Measurements from ENCODE around the gene AMDHD2. TPM values are rescaled to one million over a fixed set of nuclear protein-coding genes. Genes with fewer than 3 reads are reported as not detected.
"Not testable (repeated sequence)": the region's sequence is repeated elsewhere in the genome, so short reads cannot be mapped to it uniquely, and the experiment has no call there.

AMDHD2 gene
- total RNA-seq, 4 donors from 2014 or later: 11.6 to 23.9 (median 17.5) TPM

- peaks cover 0 to 18% (median 0%) of the 10 kb centered on the region in 3 donors for H3K36me3 ChIP-seq
- intact Hi-C loops (cut with DNase I); H3K27me3 ChIP-seq; H3K9me3 ChIP-seq; DNase-seq; H3K4me1 ChIP-seq; H3K4me3 ChIP-seq; H3K27ac ChIP-seq: not testable (repeated sequence)
- no CpG with 5 or more reads among the region's 11 CpGs for WGBS, 2 donors
These were observed 60.0 kb downstream of the AMDHD2 start for GRCh38 chr16:2580143-2580542.

GRCh38 chr16:2580818-2581217 lies 60.6 kb downstream of the AMDHD2 start:
- H3K4me1 ChIP-seq; H3K4me3 ChIP-seq; H3K27me3 ChIP-seq; intact Hi-C loops (cut with DNase I); H3K27ac ChIP-seq; DNase-seq; H3K9me3 ChIP-seq: not testable (repeated sequence)
- peaks cover 4 to 25% (median 5%) of the 10 kb centered on the region in 3 donors for H3K36me3 ChIP-seq
- WGBS, 2 donors: no CpG with 5 or more reads among the region's 21 CpGs

Small RNA genes within 50 kb of the gene (small RNA-seq; reads per million reads assigned to genes)
- 0 reads per million in 4 donors for gene AC093525.1
- gene MIR3178: 0 reads per million in 4 donors

Other genes starting within 250 kb of the AMDHD2 start
- 1 to 10 TPM in 3 of 4 donors, under 1 TPM in 1; 0.70 to 3.2 (median 2.7) TPM for gene ABCA3, start 179.6 kb upstream of the AMDHD2 start, total RNA-seq
- gene CCNF, start 90.9 kb upstream of the AMDHD2 start, total RNA-seq: 10 to 100 TPM in 2 of 4 donors, 1 to 10 TPM in 2; 5.9 to 18.6 (median 10.2) TPM
- gene TEDC2, start 60.3 kb upstream of the AMDHD2 start, total RNA-seq: 10 to 100 TPM in 1 of 4 donors, 1 to 10 TPM in 3; 1.1 to 12.3 (median 4.4) TPM
- under 1 TPM in 1 of 4 donors, not detected in 3; 0.38 TPM for gene NTN3, start 49.1 kb upstream of the AMDHD2 start, total RNA-seq
- gene TBC1D24, start 45.2 kb upstream of the AMDHD2 start, total RNA-seq: 1 to 10 TPM; 3.1 to 4.6 (median 3.7) TPM
- gene ATP6V0C, start 6.4 kb upstream of the AMDHD2 start, total RNA-seq: 100 to 1,000 TPM in 2 of 4 donors, 10 to 100 TPM in 2; 70.8 to 196 (median 125) TPM
- under 1 TPM in 1 of 4 donors, not detected in 3; 0.76 TPM for gene CEMP1, start 11.0 kb downstream of the AMDHD2 start, total RNA-seq
- gene PDPK1, start 17.6 kb downstream of the AMDHD2 start, total RNA-seq: 10 to 100 TPM; 18.3 to 28.2 (median 23.3) TPM
- gene KCTD5, start 162.2 kb downstream of the AMDHD2 start, total RNA-seq: 10 to 100 TPM; 24.8 to 51.9 (median 40.3) TPM
- 100 to 1,000 TPM; 188 to 463 (median 228) TPM for gene PRSS27, start 199.9 kb downstream of the AMDHD2 start, total RNA-seq
- gene SRRM2, start 232.3 kb downstream of the AMDHD2 start, total RNA-seq: 100 to 1,000 TPM in 3 of 4 donors, 10 to 100 TPM in 1; 80.7 to 290 (median 233) TPM